A673 (cell line): ENCODE data around the gene AGBL4. TPM values are rescaled to one million over a fixed set of nuclear protein-coding genes. Genes with fewer than 3 reads are reported as not detected.

ENCODE experiments used
- BruUV-seq: library from RNA; stranded (reverse); fragments of 400-500 nt; replicated peaks from 2 replicates; lab custom pipeline; 2021; lab: Mats Ljungman, UMichigan
- CTCF ChIA-PET: fragments of 300-600 bp; sonication (Branson Sonifier 250); formaldehyde crosslinking; loops from one replicate; lab custom pipeline; 2022; ENCODE audit warnings: antibody characterized with exemption; lab: Charles Lee
- POLR2A ChIA-PET: fragments of 300-600 bp; sonication (Branson Sonifier 250); formaldehyde crosslinking; loops from one replicate; lab custom pipeline; 2022; ENCODE audit warnings: antibody characterized with exemption; ENCODE audit not compliant: low non-redundant PET; lab: Charles Lee
- DNase-seq: peaks from one replicate; pipeline ENCODE4 v3.0.0-alpha.2; 2015; ENCODE audit warnings: low spot score
- H3K27ac ChIP-seq: fragments of 200-600 bp; sonication (generic); 2 replicates; pipeline ENCODE4 v1.5.1; 2016; ENCODE audit warnings: mixed run types, low read depth, mild to moderate bottlenecking, mixed read lengths, antibody characterized with exemption, low read length; ENCODE audit not compliant: poor library complexity, severe bottlenecking
- H3K27me3 ChIP-seq: fragments of 200-600 bp; sonication (generic); replicated peaks from 2 replicates; pipeline ENCODE4 v1.6.1; 2017; ENCODE audit warnings: mixed run types, low read depth, mild to moderate bottlenecking, mixed read lengths, antibody characterized with exemption, low read length; ENCODE audit not compliant: insufficient read depth, poor library complexity
- H3K36me3 ChIP-seq: fragments of 200-600 bp; sonication (generic); 2 replicates; pipeline ENCODE4 v1.6.1; 2016; ENCODE audit warnings: mixed run types, mild to moderate bottlenecking, mixed read lengths, antibody characterized with exemption, low read length; ENCODE audit not compliant: insufficient read depth, poor library complexity, severe bottlenecking
- H3K4me1 ChIP-seq: fragments of 200-600 bp; sonication (generic); 2 replicates; pipeline ENCODE4 v1.6.1; 2017; ENCODE audit warnings: mixed run types, mild to moderate bottlenecking, mixed read lengths, antibody characterized with exemption, low read length; ENCODE audit not compliant: insufficient read depth, poor library complexity, severe bottlenecking
- H3K4me3 ChIP-seq: fragments of 200-600 bp; sonication (generic); 2 replicates; pipeline ENCODE4 v1.5.1; 2016; ENCODE audit warnings: low read depth, mixed run types, mild to moderate bottlenecking, mixed read lengths, low read length; ENCODE audit not compliant: poor library complexity, severe bottlenecking
- H3K9me3 ChIP-seq: fragments of 200-600 bp; sonication (generic); 2 replicates; pipeline ENCODE4 v1.6.1; 2016; ENCODE audit warnings: mixed run types, low read depth, mild to moderate bottlenecking, mixed read lengths, antibody characterized with exemption, low read length; ENCODE audit not compliant: poor library complexity, severe bottlenecking
- EZH2 ChIP-seq: fragments of 200-600 bp; sonication (generic); IDR thresholded peaks from 2 replicates; pipeline ENCODE4 v1.6.1; 2017; ENCODE audit warnings: borderline replicate concordance, low read depth, mild to moderate bottlenecking, mixed read lengths, antibody characterized with exemption, low read length; ENCODE audit not compliant: poor library complexity, severe bottlenecking
- intact Hi-C: fragments of 100-400 bp; cut with micrococcal nuclease; formaldehyde crosslinking; loops from one replicate; pipeline ENCODE4 v1.10.0; 2022; ENCODE audit not compliant: unreplicated experiment
- total RNA-seq: library from RNA; stranded (reverse); gene quantifications from 2 replicates; pipeline ENCODE4 v1.2.3, GENCODE V29; 2021
- TF ChIP-seq, protein P1 (sequence below): fragments of 300-800, 200-600 bp; sonication (generic); conservative IDR thresholded peaks from 2 replicates; pipeline ENCODE4 v1.5.1; 2017; ENCODE audit warnings: low read depth, mild to moderate bottlenecking, antibody characterized with exemption, low read length, moderate library complexity, mixed read lengths

AGBL4 gene
- total RNA-seq, 1 experiment from 2014 or later = 0.32 TPM

DNA sequence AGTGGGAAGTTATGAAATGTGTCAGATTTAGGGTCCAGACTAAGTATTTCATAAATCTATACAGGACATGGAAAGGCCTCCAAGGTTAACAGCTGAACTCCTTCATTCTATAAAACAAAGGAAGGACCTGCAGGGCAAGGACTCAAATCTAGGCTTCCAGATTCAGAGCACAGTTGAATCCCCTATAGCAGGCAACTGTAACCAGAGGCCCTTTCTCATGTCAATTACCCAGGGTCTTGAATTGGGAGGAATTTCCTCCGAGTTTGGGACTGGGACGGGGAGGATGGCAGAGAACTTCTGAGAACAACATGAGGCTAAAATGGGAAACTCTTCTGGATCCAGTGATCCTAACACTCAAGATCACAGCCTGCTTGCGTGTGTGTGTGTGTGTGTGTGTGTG lies 1134.1 kb downstream of the AGBL4 start:
- Histone ChIP-seq H3K36me3 (no peaks in the 10 kb centered on the region), H3K27me3 (no peaks in the 10 kb centered on the region), H3K9me3 (no peaks in the 10 kb centered on the region), H3K4me1 (no peaks in the 10 kb centered on the region), H3K4me3 (no peak overlapping the region), H3K27ac (no peak overlapping the region)
- ChIA-PET POLR2A (interaction anchor here (0.6 kb wide), 1 partner anchor 616 kb away, joined by 3 read pairs; no protein-coding TSS in a partner anchor), CTCF (no interaction called here)
- BruUV-seq = no TSS peak
- intact Hi-C loops = no loop called here
- no peak for DNase-seq
- TF ChIP-seq, protein P1, sequence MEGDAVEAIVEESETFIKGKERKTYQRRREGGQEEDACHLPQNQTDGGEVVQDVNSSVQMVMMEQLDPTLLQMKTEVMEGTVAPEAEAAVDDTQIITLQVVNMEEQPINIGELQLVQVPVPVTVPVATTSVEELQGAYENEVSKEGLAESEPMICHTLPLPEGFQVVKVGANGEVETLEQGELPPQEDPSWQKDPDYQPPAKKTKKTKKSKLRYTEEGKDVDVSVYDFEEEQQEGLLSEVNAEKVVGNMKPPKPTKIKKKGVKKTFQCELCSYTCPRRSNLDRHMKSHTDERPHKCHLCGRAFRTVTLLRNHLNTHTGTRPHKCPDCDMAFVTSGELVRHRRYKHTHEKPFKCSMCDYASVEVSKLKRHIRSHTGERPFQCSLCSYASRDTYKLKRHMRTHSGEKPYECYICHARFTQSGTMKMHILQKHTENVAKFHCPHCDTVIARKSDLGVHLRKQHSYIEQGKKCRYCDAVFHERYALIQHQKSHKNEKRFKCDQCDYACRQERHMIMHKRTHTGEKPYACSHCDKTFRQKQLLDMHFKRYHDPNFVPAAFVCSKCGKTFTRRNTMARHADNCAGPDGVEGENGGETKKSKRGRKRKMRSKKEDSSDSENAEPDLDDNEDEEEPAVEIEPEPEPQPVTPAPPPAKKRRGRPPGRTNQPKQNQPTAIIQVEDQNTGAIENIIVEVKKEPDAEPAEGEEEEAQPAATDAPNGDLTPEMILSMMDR = no peak
- no peak for TF ChIP-seq EZH2

DNA sequence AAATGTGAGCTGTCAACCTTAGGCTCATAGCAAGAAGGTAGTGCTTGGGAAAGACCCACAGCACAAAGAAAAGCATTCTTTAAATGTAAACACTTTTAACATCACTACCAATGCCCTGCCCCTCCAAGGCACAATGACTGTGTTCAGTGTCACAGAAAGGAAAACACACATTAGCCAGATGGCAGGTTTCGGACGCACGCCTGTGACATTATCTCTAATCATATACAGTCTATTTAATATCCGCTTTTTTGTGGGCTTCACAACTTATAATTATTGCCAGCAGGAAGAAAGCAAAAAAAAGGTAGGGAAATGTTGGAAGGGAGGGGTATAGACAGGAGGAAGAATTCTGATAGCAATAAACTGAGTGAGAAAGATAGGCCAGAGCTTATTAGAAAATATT lies 1134.7 kb downstream of the AGBL4 start:
- no peak overlapping the region for H3K4me3 ChIP-seq
- no peak for DNase-seq
- TF ChIP-seq, protein P1 = no peak
- no peak for TF ChIP-seq EZH2
- H3K36me3 ChIP-seq = no peaks in the 10 kb centered on the region
- H3K9me3 ChIP-seq = no peaks in the 10 kb centered on the region
- BruUV-seq = no TSS peak
- ChIA-PET POLR2A (interaction anchor here (0.6 kb wide), 1 partner anchor 616 kb away, joined by 3 read pairs; no protein-coding TSS in a partner anchor), CTCF (no interaction called here)
- H3K27me3 ChIP-seq = no peaks in the 10 kb centered on the region
- no peaks in the 10 kb centered on the region for H3K4me1 ChIP-seq
- intact Hi-C loops = no loop called here
- H3K27ac ChIP-seq = no peak overlapping the region

DNA sequence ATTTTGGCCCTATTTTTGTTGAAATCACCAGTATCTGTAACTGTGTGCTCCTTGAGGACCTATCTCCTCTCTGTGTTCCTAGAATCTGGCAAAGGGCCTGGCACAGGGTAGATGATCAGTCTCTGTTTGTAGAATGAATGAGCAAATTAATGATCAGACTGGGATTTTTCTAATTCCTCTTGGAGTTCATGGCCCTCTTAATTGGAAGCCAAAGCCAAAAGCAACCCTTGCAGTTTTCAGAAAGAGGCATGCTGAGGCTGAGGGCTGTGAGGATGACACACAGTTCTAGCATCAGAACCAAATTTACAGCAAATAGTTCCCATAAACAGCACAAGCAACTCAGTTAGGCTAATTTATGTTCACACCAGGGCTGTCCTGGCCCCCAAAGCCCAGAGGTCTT lies 1136.0 kb downstream of the AGBL4 start:
- Histone ChIP-seq H3K36me3 (no peaks in the 10 kb centered on the region), H3K27ac (no peak overlapping the region), H3K4me1 (no peaks in the 10 kb centered on the region), H3K4me3 (no peak overlapping the region), H3K27me3 (no peaks in the 10 kb centered on the region), H3K9me3 (no peaks in the 10 kb centered on the region)
- ChIA-PET POLR2A (no interaction called here), CTCF (no interaction called here)
- no TSS peak for BruUV-seq
- intact Hi-C loops = no loop called here
- no peak for TF ChIP-seq EZH2
- TF ChIP-seq, protein P1 = no peak
- DNase-seq = no peak
